ENCODE measurements around the gene TP53INP2.

DNA sequence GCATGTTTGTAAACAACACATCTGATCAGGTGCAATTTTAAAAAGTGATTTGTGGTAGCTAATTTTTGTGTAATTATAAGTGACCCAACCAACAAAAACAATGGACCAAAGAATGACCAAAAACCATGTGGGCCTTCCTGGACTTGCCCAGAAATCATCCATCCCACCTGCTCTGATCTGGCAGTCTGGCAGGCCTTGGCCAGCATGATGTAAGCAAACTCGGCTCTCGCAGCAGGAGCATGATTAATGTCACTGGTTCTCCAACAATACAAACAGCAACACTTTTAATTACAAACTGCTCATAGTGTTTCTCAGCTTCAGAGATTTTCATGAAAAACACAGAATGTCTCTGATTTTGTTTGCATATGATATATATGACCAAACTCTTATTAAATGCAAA, 16.1 kb downstream of the TP53INP2 start:
- TF ChIP-seq POLR2A (IDR thresholded peaks at IDR 0.05; ENCODE audit: low read depth, low read length): no peak
- no peak for TF ChIP-seq POLR2AphosphoS5 (IDR thresholded peaks at IDR 0.05; ENCODE audit: low read depth, low read length)
- no peak for TF ChIP-seq SPI1 (IDR thresholded peaks at IDR 0.05; ENCODE audit: low read depth, low read length)
- TF ChIP-seq TAF1 (IDR thresholded peaks at IDR 0.05; ENCODE audit: low read depth, low read length): no peak
